ENCODE measurements around the gene CTNNA1.

DNA sequence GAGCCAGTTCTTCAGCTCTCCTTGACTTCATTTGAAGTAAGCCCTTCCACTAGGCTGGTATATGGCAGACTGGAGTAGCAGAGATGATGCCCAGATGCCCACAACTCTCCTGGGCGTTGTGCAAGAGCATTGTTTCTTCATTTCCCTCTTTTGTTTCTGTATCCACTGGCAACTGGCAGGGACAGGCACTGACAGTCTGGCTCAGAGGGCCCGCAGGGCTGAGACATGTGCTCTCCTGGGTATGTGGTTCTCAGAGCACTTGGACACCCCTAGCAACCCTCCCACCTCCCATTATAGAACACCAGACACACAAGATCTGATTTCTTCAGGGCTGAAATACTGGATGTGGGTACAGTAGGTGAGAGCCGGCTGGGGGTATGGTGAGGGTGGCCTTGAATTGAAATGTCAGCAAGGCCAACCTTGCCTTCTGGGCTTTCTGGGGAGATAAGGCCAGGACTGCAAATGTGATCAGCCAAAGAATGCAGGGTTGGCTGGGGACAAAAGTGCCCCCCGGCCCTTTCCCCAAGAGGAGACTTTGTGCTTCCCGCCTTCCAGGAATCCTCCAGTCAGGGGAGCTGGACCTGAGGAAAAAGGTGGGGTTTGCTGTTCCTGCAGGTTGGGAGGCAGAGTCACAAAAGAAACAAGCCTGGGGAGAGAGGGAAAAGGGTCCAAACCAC lies 28.6 kb upstream of the CTNNA1 start:
- TF ChIP-seq, protein P1, sequence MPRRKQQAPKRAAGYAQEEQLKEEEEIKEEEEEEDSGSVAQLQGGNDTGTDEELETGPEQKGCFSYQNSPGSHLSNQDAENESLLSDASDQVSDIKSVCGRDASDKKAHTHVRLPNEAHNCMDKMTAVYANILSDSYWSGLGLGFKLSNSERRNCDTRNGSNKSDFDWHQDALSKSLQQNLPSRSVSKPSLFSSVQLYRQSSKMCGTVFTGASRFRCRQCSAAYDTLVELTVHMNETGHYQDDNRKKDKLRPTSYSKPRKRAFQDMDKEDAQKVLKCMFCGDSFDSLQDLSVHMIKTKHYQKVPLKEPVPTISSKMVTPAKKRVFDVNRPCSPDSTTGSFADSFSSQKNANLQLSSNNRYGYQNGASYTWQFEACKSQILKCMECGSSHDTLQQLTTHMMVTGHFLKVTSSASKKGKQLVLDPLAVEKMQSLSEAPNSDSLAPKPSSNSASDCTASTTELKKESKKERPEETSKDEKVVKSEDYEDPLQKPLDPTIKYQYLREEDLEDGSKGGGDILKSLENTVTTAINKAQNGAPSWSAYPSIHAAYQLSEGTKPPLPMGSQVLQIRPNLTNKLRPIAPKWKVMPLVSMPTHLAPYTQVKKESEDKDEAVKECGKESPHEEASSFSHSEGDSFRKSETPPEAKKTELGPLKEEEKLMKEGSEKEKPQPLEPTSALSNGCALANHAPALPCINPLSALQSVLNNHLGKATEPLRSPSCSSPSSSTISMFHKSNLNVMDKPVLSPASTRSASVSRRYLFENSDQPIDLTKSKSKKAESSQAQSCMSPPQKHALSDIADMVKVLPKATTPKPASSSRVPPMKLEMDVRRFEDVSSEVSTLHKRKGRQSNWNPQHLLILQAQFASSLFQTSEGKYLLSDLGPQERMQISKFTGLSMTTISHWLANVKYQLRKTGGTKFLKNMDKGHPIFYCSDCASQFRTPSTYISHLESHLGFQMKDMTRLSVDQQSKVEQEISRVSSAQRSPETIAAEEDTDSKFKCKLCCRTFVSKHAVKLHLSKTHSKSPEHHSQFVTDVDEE (CRISPR knock-in tag; IDR thresholded peaks at IDR 0.05), result no peak
- TF ChIP-seq PATZ1 (CRISPR knock-in tag; IDR thresholded peaks at IDR 0.05; ENCODE audit: borderline replicate concordance), result no peak
- no peak for TF ChIP-seq GLIS3 (CRISPR knock-in tag; IDR thresholded peaks at IDR 0.05)
- no peak for TF ChIP-seq CSRNP3 (CRISPR knock-in tag; IDR thresholded peaks at IDR 0.05)
- TF ChIP-seq ARNTL (CRISPR knock-in tag; IDR thresholded peaks at IDR 0.05; ENCODE audit: borderline replicate concordance, low read depth), result no peak
- no peak for TF ChIP-seq ZNF8 (CRISPR knock-in tag; IDR thresholded peaks at IDR 0.05)
- TF ChIP-seq ESRRG (CRISPR knock-in tag; IDR thresholded peaks at IDR 0.05), result no peak
- TF ChIP-seq ZFP30 (CRISPR knock-in tag; IDR thresholded peaks at IDR 0.05), result no peak

Measured in SK-N-SH treated with all-trans-retinoic acid at 6 μM for 48 hours (cell line).